Chondrocyte (in vitro differentiated cells): Measurements from ENCODE around the gene ALK. TPM values are rescaled to one million over a fixed set of nuclear protein-coding genes. Genes with fewer than 3 reads are reported as not detected.

Experiments
- DNase-seq: peaks from one replicate; pipeline ENCODE4 v3.0.0; 2021; ENCODE audit warnings: mixed read lengths, low spot score
- H3K27ac Mint-ChIP-seq: one replicate; pipeline ENCODE4 v1.8.0; 2021; ENCODE audit warnings: mild to moderate bottlenecking, moderate library complexity, mixed read lengths; ENCODE audit not compliant: unreplicated experiment
- H3K27me3 Mint-ChIP-seq: 2 replicates; pipeline ENCODE4 v1.8.0; 2021; ENCODE audit warnings: low read depth, mixed read lengths
- H3K36me3 Mint-ChIP-seq: 2 replicates; pipeline ENCODE4 v1.8.0; 2021; ENCODE audit warnings: low read depth, mixed read lengths
- H3K4me1 Mint-ChIP-seq: 2 replicates; pipeline ENCODE4 v1.8.0; 2021; ENCODE audit warnings: low read depth, mild to moderate bottlenecking, mixed read lengths
- H3K4me3 Mint-ChIP-seq: one replicate; pipeline ENCODE4 v1.8.0; 2021; ENCODE audit warnings: mild to moderate bottlenecking, moderate library complexity, mixed read lengths; ENCODE audit not compliant: unreplicated experiment
- H3K9me3 Mint-ChIP-seq: 2 replicates; pipeline ENCODE4 v1.8.0; 2021; ENCODE audit warnings: low read depth, mixed read lengths
- CTCF ChIP-seq: fragments of 200-600 bp; sonication (generic); IDR thresholded peaks from 2 replicates; pipeline ENCODE4 v1.5.0; 2021; ENCODE audit warnings: antibody characterized with exemption, mild to moderate bottlenecking, moderate library complexity
- total RNA-seq: library from RNA; stranded (reverse); gene quantifications from 3 replicates; pipeline ENCODE4 v1.2.1, GENCODE V29; 2021

Gene ALK
- total RNA-seq, 1 donor from 2014 or later: 0.07 TPM

- H3K9me3 Mint-ChIP-seq: no peaks in the 10 kb centered on the region
- DNase-seq: no peak
- H3K27ac Mint-ChIP-seq: no peak overlapping the region
- H3K4me1 Mint-ChIP-seq: peaks cover 13% of the 10 kb centered on the region
- peaks cover 2% of the 10 kb centered on the region for H3K27me3 Mint-ChIP-seq
- no peak overlapping the region for H3K4me3 Mint-ChIP-seq
- no peak for TF ChIP-seq CTCF
- H3K36me3 Mint-ChIP-seq: no peaks in the 10 kb centered on the region
Observed at GRCh38 chr2:29447513-29447912, 473.9 kb downstream of the ALK start.

- Mint-ChIP-seq H3K4me3 (no peak overlapping the region), H3K27me3 (peaks cover 2% of the 10 kb centered on the region), H3K4me1 (peaks cover 13% of the 10 kb centered on the region), H3K27ac (no peak overlapping the region), H3K9me3 (no peaks in the 10 kb centered on the region), H3K36me3 (no peaks in the 10 kb centered on the region)
- DNase-seq: no peak
- no peak for TF ChIP-seq CTCF
Observed at GRCh38 chr2:29446847-29447246, 474.5 kb downstream of the ALK start.

- Mint-ChIP-seq H3K27ac (no peak overlapping the region), H3K4me3 (no peak overlapping the region), H3K9me3 (no peaks in the 10 kb centered on the region), H3K36me3 (no peaks in the 10 kb centered on the region), H3K27me3 (no peaks in the 10 kb centered on the region), H3K4me1 (peaks cover 13% of the 10 kb centered on the region)
- no peak for TF ChIP-seq CTCF
- DNase-seq: no peak
Observed at GRCh38 chr2:29444150-29444549, 477.2 kb downstream of the ALK start.

GRCh38 chr2:29443627-29444026 is 477.8 kb downstream of the ALK start:
- TF ChIP-seq CTCF: no peak
- H3K4me1 Mint-ChIP-seq: peaks cover 13% of the 10 kb centered on the region
- no peak overlapping the region for H3K4me3 Mint-ChIP-seq
- H3K27me3 Mint-ChIP-seq: no peaks in the 10 kb centered on the region
- no peaks in the 10 kb centered on the region for H3K9me3 Mint-ChIP-seq
- no peak for DNase-seq
- H3K36me3 Mint-ChIP-seq: no peaks in the 10 kb centered on the region
- no peak overlapping the region for H3K27ac Mint-ChIP-seq

- no peak for TF ChIP-seq CTCF
- Mint-ChIP-seq H3K27ac (no peak overlapping the region), H3K4me1 (peaks cover 13% of the 10 kb centered on the region), H3K4me3 (no peak overlapping the region), H3K27me3 (no peaks in the 10 kb centered on the region), H3K9me3 (no peaks in the 10 kb centered on the region), H3K36me3 (no peaks in the 10 kb centered on the region)
- no peak for DNase-seq
Observed at GRCh38 chr2:29443151-29443550, 478.2 kb downstream of the ALK start.
